ENCODE results near the gene GPD2.
"Not testable (repeated sequence)": the region's sequence is repeated elsewhere in the genome, so short reads cannot be mapped to it uniquely, and the experiment has no call there.

Gene GPD2

DNA sequence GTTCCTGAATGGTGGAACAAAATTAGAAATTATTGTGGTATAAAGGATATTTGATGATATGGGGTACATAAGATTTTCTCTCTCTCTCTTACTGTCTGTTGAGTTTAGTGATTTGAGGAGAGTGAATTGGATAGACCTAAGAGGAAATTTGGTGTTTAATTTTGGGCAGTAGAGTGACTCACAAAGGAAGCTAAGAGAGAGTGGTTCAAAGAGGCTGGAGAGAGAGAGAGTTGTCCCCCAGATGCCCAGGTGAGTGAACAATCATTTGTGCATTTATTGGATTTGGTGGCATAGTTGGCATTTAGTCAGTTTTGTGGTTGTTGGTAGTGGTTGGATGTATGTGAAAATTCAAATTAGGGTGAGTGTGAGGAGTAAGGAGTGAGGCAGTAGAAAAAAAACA, 56.8 kb downstream of the GPD2 start:
- Histone ChIP-seq H3K9ac (ENCODE audit: low read depth, low read length) (no peak overlapping the region), H3K27ac (ENCODE audit: low read depth, low read length) (no peak overlapping the region), H3K27me3 (ENCODE audit: control insufficient read depth, insufficient read depth, low read length) (no peaks in the 10 kb centered on the region), H3K4me1 (ENCODE audit: control insufficient read depth, insufficient read depth, low read length) (peaks cover 6% of the 10 kb centered on the region; the same call in 1 of the 2 replicates), H3K4me3 (ENCODE audit: low read depth, low read length) (no peak overlapping the region), H3K36me3 (ENCODE audit: control insufficient read depth, insufficient read depth, low read length) (no peaks in the 10 kb centered on the region), H3K9me3 (ENCODE audit: control insufficient read depth, insufficient read depth, low read length) (no peaks in the 10 kb centered on the region)

DNA sequence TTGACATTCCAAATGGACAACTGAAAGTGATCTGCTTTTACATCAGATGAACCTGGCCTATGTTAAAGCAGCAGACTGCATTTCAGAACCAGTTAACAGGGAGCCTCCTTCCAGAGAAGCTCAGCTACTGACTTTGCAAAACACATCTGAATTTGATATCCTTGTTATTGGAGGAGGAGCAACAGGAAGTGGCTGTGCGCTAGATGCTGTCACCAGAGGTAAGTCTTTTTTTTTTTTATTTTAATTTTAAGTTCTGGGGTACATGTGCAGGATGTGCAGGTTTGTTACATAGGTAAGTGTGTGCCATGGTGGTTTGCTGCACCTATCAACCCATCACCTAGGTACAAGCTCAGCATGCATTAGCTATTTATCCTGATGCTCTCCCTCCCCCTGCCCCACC, 59.8 kb downstream of the GPD2 start:
- H3K27me3 ChIP-seq (ENCODE audit: control insufficient read depth, insufficient read depth, low read length); H3K27ac ChIP-seq (ENCODE audit: low read depth, low read length); H3K9ac ChIP-seq (ENCODE audit: low read depth, low read length); H3K36me3 ChIP-seq (ENCODE audit: control insufficient read depth, insufficient read depth, low read length); H3K4me3 ChIP-seq (ENCODE audit: low read depth, low read length); H3K9me3 ChIP-seq (ENCODE audit: control insufficient read depth, insufficient read depth, low read length); H3K4me1 ChIP-seq (ENCODE audit: control insufficient read depth, insufficient read depth, low read length): not testable (repeated sequence)

DNA sequence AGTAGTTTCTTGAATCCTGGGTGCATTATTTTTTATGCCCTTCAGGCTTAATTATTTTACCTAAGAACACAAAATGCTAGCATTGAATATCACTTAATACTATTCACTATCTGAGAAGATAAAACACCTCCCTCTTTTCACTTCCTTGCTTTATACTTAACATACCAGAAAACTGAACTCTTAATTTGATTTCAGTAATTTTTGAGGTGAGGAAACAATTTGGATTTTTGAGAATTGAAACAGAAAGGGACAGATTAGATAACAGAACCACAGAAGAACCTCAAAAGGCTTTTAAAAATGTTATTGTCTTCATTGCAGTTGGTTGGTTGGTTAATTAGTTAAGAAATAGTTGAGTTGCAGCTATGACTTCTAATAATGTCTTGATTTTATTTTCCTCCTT, 69.5 kb downstream of the GPD2 start:
- H3K9me3 ChIP-seq (ENCODE audit: control insufficient read depth, insufficient read depth, low read length) = no peaks in the 10 kb centered on the region
- H3K27me3 ChIP-seq (ENCODE audit: control insufficient read depth, insufficient read depth, low read length) = no peaks in the 10 kb centered on the region
- no peak overlapping the region for H3K9ac ChIP-seq (ENCODE audit: low read depth, low read length)
- H3K36me3 ChIP-seq (ENCODE audit: control insufficient read depth, insufficient read depth, low read length) = no peaks in the 10 kb centered on the region
- no peak overlapping the region for H3K4me3 ChIP-seq (ENCODE audit: low read depth, low read length)
- H3K4me1 ChIP-seq (ENCODE audit: control insufficient read depth, insufficient read depth, low read length) = no peaks in the 10 kb centered on the region
- H3K27ac ChIP-seq (ENCODE audit: low read depth, low read length) = no peak overlapping the region

DNA sequence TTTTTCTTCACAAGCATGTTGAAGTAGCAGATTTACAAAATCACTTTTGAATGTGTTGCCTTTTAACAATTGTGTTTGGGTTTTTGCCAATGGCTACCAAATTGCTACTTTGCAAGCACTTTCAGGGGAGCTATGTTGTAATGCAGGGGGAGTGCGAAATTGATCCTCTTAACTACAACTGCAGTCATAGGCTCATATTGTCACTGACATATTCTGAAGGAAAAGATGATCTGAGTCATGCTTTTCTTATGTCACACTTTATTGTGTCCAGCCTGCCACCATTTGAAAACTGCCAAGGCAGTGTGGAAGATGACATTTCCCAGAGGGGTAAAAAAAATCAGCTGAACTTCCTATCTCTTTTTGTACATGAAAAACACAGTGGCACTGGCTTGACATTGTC, 74.9 kb downstream of the GPD2 start:
- H3K9me3 ChIP-seq (ENCODE audit: control insufficient read depth, insufficient read depth, low read length) = no peaks in the 10 kb centered on the region
- no peak overlapping the region for H3K27ac ChIP-seq (ENCODE audit: low read depth, low read length)
- H3K27me3 ChIP-seq (ENCODE audit: control insufficient read depth, insufficient read depth, low read length) = no peaks in the 10 kb centered on the region
- H3K9ac ChIP-seq (ENCODE audit: low read depth, low read length) = no peak overlapping the region
- H3K4me1 ChIP-seq (ENCODE audit: control insufficient read depth, insufficient read depth, low read length) = no peaks in the 10 kb centered on the region
- no peak overlapping the region for H3K4me3 ChIP-seq (ENCODE audit: low read depth, low read length)
- peaks cover 9% of the 10 kb centered on the region; the same call in 1 of the 2 replicates for H3K36me3 ChIP-seq (ENCODE audit: control insufficient read depth, insufficient read depth, low read length)

DNA sequence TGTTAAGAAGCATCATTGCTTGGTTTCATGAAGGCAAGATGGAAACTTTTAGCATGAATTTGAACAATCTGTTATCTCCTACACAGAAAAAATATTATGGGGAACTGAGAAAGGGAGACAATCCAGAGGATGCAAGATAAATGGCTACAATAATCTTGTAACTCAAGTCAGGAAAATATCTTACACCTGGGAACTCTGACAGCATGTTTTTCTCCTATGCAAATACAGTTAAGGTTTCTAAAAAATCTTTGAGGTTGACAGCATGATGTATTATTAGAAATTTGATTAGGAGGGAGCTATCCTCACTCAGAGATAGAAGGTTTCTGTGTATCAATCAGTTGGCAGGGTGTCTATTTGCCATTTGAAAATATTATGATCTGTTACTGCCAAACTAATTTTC, 75.6 kb downstream of the GPD2 start:
- H3K27ac ChIP-seq (ENCODE audit: low read depth, low read length) = no peak overlapping the region
- no peak overlapping the region for H3K4me3 ChIP-seq (ENCODE audit: low read depth, low read length)
- peaks cover 9% of the 10 kb centered on the region; the same call in 1 of the 2 replicates for H3K36me3 ChIP-seq (ENCODE audit: control insufficient read depth, insufficient read depth, low read length)
- no peak overlapping the region for H3K9ac ChIP-seq (ENCODE audit: low read depth, low read length)
- H3K4me1 ChIP-seq (ENCODE audit: control insufficient read depth, insufficient read depth, low read length) = no peaks in the 10 kb centered on the region
- no peaks in the 10 kb centered on the region for H3K9me3 ChIP-seq (ENCODE audit: control insufficient read depth, insufficient read depth, low read length)
- no peaks in the 10 kb centered on the region for H3K27me3 ChIP-seq (ENCODE audit: control insufficient read depth, insufficient read depth, low read length)

DNA sequence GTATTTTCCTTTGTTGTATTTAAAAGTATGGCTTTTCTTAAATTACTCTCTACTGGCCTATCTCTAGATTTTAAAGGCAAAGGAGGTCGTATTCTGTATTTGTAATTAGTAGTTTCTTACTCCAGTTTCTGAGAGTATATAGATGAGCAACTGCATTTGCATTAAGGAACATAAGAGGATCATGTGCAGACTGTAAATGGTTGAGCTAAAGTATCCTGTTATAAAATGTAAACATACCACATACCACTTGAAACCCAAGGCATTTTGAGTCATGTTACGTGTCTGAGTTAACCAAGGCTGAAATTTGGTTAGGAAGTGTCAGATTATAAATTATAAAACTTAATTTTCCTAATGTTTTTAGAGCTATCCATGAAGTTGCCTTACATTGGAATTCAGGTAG, 76.3 kb downstream of the GPD2 start:
- Histone ChIP-seq H3K9me3 (ENCODE audit: control insufficient read depth, insufficient read depth, low read length) (no peaks in the 10 kb centered on the region), H3K27me3 (ENCODE audit: control insufficient read depth, insufficient read depth, low read length) (no peaks in the 10 kb centered on the region), H3K27ac (ENCODE audit: low read depth, low read length) (no peak overlapping the region), H3K36me3 (ENCODE audit: control insufficient read depth, insufficient read depth, low read length) (peaks cover 9% of the 10 kb centered on the region; the same call in 1 of the 2 replicates), H3K9ac (ENCODE audit: low read depth, low read length) (no peak overlapping the region), H3K4me3 (ENCODE audit: low read depth, low read length) (no peak overlapping the region), H3K4me1 (ENCODE audit: control insufficient read depth, insufficient read depth, low read length) (no peaks in the 10 kb centered on the region)

DNA sequence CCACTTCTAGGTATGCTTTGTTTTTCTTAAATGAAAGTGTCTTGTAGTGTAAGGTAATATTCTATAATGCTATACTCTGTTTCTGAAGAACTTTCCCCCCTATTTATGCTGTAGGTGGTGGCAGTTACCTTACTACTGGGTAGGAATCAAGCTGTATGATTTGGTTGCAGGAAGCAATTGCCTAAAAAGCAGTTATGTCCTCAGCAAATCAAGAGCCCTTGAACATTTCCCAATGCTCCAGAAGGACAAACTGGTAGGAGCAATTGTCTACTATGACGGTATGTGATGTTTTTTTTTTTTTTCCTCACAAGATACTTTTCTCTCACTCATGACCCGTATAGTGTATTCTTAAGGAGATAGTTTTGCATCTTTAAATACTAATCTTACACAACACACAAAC, 77.0 kb downstream of the GPD2 start:
- Histone ChIP-seq H3K36me3 (ENCODE audit: control insufficient read depth, insufficient read depth, low read length) (peaks cover 9% of the 10 kb centered on the region; the same call in 1 of the 2 replicates), H3K4me3 (ENCODE audit: low read depth, low read length) (no peak overlapping the region), H3K27ac (ENCODE audit: low read depth, low read length) (no peak overlapping the region), H3K9ac (ENCODE audit: low read depth, low read length) (no peak overlapping the region), H3K9me3 (ENCODE audit: control insufficient read depth, insufficient read depth, low read length) (no peaks in the 10 kb centered on the region), H3K4me1 (ENCODE audit: control insufficient read depth, insufficient read depth, low read length) (no peaks in the 10 kb centered on the region), H3K27me3 (ENCODE audit: control insufficient read depth, insufficient read depth, low read length) (no peaks in the 10 kb centered on the region)

DNA sequence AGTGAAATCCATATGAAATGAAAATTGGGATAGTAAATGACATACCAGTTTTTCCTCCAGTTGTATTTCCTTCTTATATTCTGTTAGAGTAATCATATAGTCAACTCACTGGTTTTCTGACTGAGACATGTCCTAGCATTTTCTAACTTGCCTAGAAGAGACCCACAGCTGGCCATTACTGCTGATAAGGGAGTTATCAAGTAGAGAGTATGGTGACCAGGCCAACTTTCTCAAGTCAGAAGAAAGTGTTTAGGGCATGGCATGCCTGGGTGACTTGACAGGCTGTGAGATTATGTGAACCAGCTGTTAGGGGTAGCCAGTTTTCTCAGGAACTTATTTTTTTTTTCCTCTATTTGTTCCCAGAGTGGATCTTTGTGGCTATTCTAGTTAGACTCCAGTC, 81.2 kb downstream of the GPD2 start:
- Histone ChIP-seq H3K9me3 (ENCODE audit: control insufficient read depth, insufficient read depth, low read length) (no peaks in the 10 kb centered on the region), H3K36me3 (ENCODE audit: control insufficient read depth, insufficient read depth, low read length) (peaks cover 9% of the 10 kb centered on the region; the same call in 1 of the 2 replicates), H3K27ac (ENCODE audit: low read depth, low read length) (no peak overlapping the region), H3K9ac (ENCODE audit: low read depth, low read length) (no peak overlapping the region), H3K4me1 (ENCODE audit: control insufficient read depth, insufficient read depth, low read length) (no peaks in the 10 kb centered on the region), H3K4me3 (ENCODE audit: low read depth, low read length) (no peak overlapping the region), H3K27me3 (ENCODE audit: control insufficient read depth, insufficient read depth, low read length) (no peaks in the 10 kb centered on the region)

DNA sequence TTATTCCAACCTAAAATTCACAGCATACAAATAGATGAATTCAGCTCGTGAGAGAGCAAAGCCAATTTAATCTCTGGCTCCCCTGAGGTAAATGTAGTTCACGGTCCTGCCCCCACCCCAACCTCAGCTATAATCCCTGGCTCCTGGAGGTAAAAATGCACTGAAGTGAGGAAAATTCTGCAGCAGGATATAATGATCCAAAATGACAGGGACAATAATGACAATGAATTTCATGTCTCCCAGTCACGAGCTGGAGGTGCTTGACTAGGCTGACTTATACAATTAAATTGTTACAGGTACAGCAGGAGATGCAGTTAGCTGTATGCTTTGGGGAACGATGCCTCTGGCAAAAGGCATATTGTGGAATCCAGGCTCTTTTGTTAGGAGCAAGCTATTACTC, 82.0 kb downstream of the GPD2 start:
- Histone ChIP-seq H3K9me3 (ENCODE audit: control insufficient read depth, insufficient read depth, low read length) (no peaks in the 10 kb centered on the region), H3K4me1 (ENCODE audit: control insufficient read depth, insufficient read depth, low read length) (no peaks in the 10 kb centered on the region), H3K36me3 (ENCODE audit: control insufficient read depth, insufficient read depth, low read length) (peaks cover 8% of the 10 kb centered on the region; the same call in 1 of the 2 replicates), H3K9ac (ENCODE audit: low read depth, low read length) (no peak overlapping the region), H3K27me3 (ENCODE audit: control insufficient read depth, insufficient read depth, low read length) (no peaks in the 10 kb centered on the region), H3K27ac (ENCODE audit: low read depth, low read length) (no peak overlapping the region), H3K4me3 (ENCODE audit: low read depth, low read length) (no peak overlapping the region)

DNA sequence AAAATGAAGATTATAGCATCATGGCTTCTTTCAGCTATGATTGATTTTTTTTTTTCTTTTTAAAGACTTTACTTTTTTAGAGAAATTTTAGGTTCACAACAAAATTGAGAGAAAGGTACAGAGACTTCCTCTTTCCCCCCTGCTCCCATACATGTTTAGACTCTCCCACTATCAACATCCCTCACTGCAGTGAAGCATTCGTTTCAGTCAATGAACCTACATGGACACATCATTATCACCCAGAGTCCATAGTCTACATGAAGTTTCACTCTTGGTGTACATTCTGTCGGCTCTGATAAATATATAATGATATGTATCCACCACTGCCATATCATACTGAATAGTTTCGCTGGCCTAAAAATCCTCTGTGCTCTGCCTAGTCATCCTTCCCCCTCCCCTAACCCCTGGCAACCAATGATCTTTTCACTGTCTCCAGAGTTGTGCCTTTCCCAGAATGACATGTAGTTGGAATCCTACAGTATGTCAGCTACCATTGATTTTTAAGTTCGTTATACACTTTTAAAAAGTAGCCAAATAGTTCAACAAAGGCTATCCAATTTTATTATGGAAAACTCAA, 86.8 kb downstream of the GPD2 start:
- H3K36me3 ChIP-seq (ENCODE audit: control insufficient read depth, insufficient read depth, low read length) = no peaks in the 10 kb centered on the region
- no peaks in the 10 kb centered on the region for H3K27me3 ChIP-seq (ENCODE audit: control insufficient read depth, insufficient read depth, low read length)
- H3K9ac ChIP-seq (ENCODE audit: low read depth, low read length) = no peak overlapping the region
- no peaks in the 10 kb centered on the region for H3K4me1 ChIP-seq (ENCODE audit: control insufficient read depth, insufficient read depth, low read length)
- H3K9me3 ChIP-seq (ENCODE audit: control insufficient read depth, insufficient read depth, low read length) = no peaks in the 10 kb centered on the region
- H3K27ac ChIP-seq (ENCODE audit: low read depth, low read length) = no peak overlapping the region
- H3K4me3 ChIP-seq (ENCODE audit: low read depth, low read length) = no peak overlapping the region

DNA sequence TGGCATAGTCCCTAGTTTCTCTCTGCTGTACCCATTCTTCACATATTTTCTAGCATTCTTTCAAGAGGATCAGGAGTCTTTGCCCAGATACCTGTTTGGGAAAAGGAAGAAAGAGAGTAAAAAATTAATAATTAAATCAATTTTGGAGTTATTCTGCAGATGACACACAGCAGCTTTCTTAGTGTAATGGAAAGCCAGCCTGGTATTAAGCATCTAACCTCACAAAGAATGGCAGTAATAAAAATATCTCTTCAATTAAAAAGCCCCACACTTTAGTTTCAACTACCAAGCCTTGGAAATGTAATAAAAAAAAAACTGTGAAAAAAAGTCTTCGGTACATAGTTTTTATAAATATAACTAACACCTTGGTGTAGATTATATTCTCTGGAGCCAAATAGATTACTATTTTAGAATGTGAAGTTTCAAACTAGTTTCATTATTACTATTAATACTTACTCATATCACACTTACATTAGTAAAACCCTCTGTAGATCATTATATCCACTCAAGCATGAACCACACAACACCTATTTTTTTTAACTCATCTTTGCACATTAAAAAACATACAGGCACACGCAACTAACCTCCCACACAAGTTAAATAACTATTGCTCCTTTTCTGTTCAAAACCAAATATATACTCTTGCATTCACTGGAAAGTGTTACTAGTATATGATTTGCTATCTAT, 90.9 kb downstream of the GPD2 start:
- H3K27ac ChIP-seq (ENCODE audit: low read depth, low read length) = no peak overlapping the region
- no peaks in the 10 kb centered on the region for H3K9me3 ChIP-seq (ENCODE audit: control insufficient read depth, insufficient read depth, low read length)
- no peaks in the 10 kb centered on the region for H3K4me1 ChIP-seq (ENCODE audit: control insufficient read depth, insufficient read depth, low read length)
- H3K27me3 ChIP-seq (ENCODE audit: control insufficient read depth, insufficient read depth, low read length) = no peaks in the 10 kb centered on the region
- H3K36me3 ChIP-seq (ENCODE audit: control insufficient read depth, insufficient read depth, low read length) = no peaks in the 10 kb centered on the region
- no peak overlapping the region for H3K9ac ChIP-seq (ENCODE audit: low read depth, low read length)
- H3K4me3 ChIP-seq (ENCODE audit: low read depth, low read length) = no peak overlapping the region

All from HUES48 (cell line).